ENCODE results near the gene SEPTIN7.

Gene SEPTIN7

DNA sequence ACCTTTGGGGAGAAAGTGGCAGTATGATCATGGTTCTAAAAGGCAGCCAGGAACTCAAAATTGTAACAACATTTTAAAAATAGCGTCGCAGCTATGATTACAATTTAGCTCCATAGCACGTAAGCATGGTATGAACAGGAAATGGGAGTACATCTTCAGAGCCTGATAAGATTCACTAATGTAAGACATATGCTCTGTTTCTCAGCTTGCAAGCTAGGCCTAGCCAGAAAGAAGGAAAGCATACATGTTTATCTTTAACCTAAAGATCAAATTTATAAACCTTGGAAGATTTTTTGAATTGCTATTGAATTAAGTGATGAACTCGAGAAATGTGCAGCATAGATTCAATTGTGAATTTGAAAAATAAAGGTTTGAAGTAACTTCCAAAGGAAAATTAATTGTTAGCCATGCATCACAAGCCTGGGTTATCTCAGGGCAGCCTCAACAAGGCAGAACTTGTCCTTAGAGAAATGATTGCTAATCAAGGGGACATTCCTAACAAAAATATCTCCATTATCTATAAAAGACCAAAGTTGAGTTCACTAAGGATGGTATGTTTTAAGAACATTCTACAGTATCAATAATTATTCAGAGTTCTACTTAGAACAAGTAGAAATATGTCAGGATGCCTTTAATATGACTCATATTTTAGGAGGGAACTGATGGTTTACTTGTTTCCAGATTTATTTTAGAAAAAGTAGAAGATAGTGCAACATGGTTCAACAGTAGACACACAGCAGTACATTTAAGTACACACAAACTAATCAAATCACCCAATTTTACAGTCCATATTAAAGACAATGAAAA, 38.8 kb upstream of the SEPTIN7 start:
- Histone ChIP-seq H3K4me3 (ENCODE audit: insufficient read depth, low read depth, low read length, poor library complexity, severe bottlenecking) (no peak overlapping the region), H3K27ac (ENCODE audit: insufficient read depth, low read length, poor library complexity, severe bottlenecking) (no peak overlapping the region), H3K4me1 (ENCODE audit: control insufficient read depth, insufficient read depth, low read length, poor library complexity, severe bottlenecking) (no peaks in the 10 kb centered on the region), H3K27me3 (replicated peaks; ENCODE audit: control insufficient read depth, insufficient read depth, low read length, poor library complexity, severe bottlenecking) (no peaks in the 10 kb centered on the region), H3K36me3 (ENCODE audit: control insufficient read depth, insufficient read depth, low read length) (no peaks in the 10 kb centered on the region), H3K9me3 (ENCODE audit: control insufficient read depth, low read length) (no peaks in the 10 kb centered on the region)
- no peak for DNase-seq

GRCh38 chr7:35762781-35763180, 38.1 kb upstream of the SEPTIN7 start:
- Histone ChIP-seq H3K27me3 (replicated peaks; ENCODE audit: control insufficient read depth, insufficient read depth, low read length, poor library complexity, severe bottlenecking) (no peaks in the 10 kb centered on the region), H3K9me3 (ENCODE audit: control insufficient read depth, low read length) (no peaks in the 10 kb centered on the region), H3K4me3 (ENCODE audit: insufficient read depth, low read depth, low read length, poor library complexity, severe bottlenecking) (no peak overlapping the region), H3K27ac (ENCODE audit: insufficient read depth, low read length, poor library complexity, severe bottlenecking) (no peak overlapping the region), H3K4me1 (ENCODE audit: control insufficient read depth, insufficient read depth, low read length, poor library complexity, severe bottlenecking) (no peaks in the 10 kb centered on the region), H3K36me3 (ENCODE audit: control insufficient read depth, insufficient read depth, low read length) (no peaks in the 10 kb centered on the region)
- DNase-seq = no peak

DNA sequence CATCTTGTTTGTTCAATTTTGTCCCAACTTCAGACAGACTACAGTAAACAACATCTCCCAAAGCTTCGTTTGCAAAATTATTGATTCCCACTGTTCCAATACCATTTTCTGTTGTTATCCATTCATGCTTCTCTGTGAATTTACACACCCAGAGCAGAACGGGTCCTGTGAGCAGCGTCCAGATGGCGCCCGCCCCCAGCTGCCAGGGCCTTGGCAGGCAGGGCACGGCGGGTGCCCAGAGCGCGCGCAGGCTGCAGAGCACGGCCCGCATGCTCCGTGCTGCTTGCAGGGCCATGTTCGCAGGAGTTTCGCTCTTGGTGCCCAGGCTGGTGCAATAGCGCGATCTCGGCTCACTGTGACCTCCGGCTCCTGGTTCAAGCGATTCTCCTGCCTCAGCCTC, 32.5 kb upstream of the SEPTIN7 start:
- H3K36me3 ChIP-seq (ENCODE audit: control insufficient read depth, insufficient read depth, low read length) = no peaks in the 10 kb centered on the region
- H3K27ac ChIP-seq (ENCODE audit: insufficient read depth, low read length, poor library complexity, severe bottlenecking) = no peak overlapping the region
- no peaks in the 10 kb centered on the region for H3K27me3 ChIP-seq (replicated peaks; ENCODE audit: control insufficient read depth, insufficient read depth, low read length, poor library complexity, severe bottlenecking)
- H3K9me3 ChIP-seq (ENCODE audit: control insufficient read depth, low read length) = no peaks in the 10 kb centered on the region
- no peaks in the 10 kb centered on the region for H3K4me1 ChIP-seq (ENCODE audit: control insufficient read depth, insufficient read depth, low read length, poor library complexity, severe bottlenecking)
- no peak overlapping the region for H3K4me3 ChIP-seq (ENCODE audit: insufficient read depth, low read depth, low read length, poor library complexity, severe bottlenecking)
- DNase-seq = no peak

DNA sequence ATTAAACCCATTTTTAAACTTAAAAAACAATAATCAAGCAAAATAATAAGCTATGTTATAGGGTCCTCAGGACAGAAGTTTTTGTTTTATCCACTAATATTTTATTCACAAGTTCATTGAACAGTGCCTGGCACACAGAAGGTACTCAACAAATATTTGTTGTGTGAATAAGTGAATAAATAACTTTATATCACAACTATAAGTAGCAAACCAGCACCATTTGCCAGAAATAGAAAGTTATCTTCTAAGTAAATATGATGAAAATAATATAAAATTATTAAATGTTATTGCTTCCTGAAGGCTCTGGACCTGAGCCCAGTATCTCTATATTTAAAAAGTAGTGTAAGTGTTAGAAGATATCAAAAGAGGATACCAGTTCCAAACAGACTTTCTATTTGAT, 29.1 kb upstream of the SEPTIN7 start:
- no peak overlapping the region for H3K4me3 ChIP-seq (ENCODE audit: insufficient read depth, low read depth, low read length, poor library complexity, severe bottlenecking)
- H3K9me3 ChIP-seq (ENCODE audit: control insufficient read depth, low read length) = no peaks in the 10 kb centered on the region
- H3K4me1 ChIP-seq (ENCODE audit: control insufficient read depth, insufficient read depth, low read length, poor library complexity, severe bottlenecking) = no peaks in the 10 kb centered on the region
- H3K27ac ChIP-seq (ENCODE audit: insufficient read depth, low read length, poor library complexity, severe bottlenecking) = no peak overlapping the region
- H3K36me3 ChIP-seq (ENCODE audit: control insufficient read depth, insufficient read depth, low read length) = no peaks in the 10 kb centered on the region
- no peak for DNase-seq
- H3K27me3 ChIP-seq (replicated peaks; ENCODE audit: control insufficient read depth, insufficient read depth, low read length, poor library complexity, severe bottlenecking) = no peaks in the 10 kb centered on the region

GRCh38 chr7:35773994-35774393, 26.9 kb upstream of the SEPTIN7 start:
- H3K27ac ChIP-seq (ENCODE audit: insufficient read depth, low read length, poor library complexity, severe bottlenecking) = no peak overlapping the region
- no peaks in the 10 kb centered on the region for H3K4me1 ChIP-seq (ENCODE audit: control insufficient read depth, insufficient read depth, low read length, poor library complexity, severe bottlenecking)
- H3K4me3 ChIP-seq (ENCODE audit: insufficient read depth, low read depth, low read length, poor library complexity, severe bottlenecking) = no peak overlapping the region
- H3K27me3 ChIP-seq (replicated peaks; ENCODE audit: control insufficient read depth, insufficient read depth, low read length, poor library complexity, severe bottlenecking) = no peaks in the 10 kb centered on the region
- H3K36me3 ChIP-seq (ENCODE audit: control insufficient read depth, insufficient read depth, low read length) = no peaks in the 10 kb centered on the region
- H3K9me3 ChIP-seq (ENCODE audit: control insufficient read depth, low read length) = no peaks in the 10 kb centered on the region
- no peak for DNase-seq

- H3K36me3 ChIP-seq (ENCODE audit: control insufficient read depth, insufficient read depth, low read length) = no peaks in the 10 kb centered on the region
- no peak overlapping the region for H3K27ac ChIP-seq (ENCODE audit: insufficient read depth, low read length, poor library complexity, severe bottlenecking)
- H3K27me3 ChIP-seq (replicated peaks; ENCODE audit: control insufficient read depth, insufficient read depth, low read length, poor library complexity, severe bottlenecking) = no peaks in the 10 kb centered on the region
Observed at GRCh38 chr7:35776686-35777085, 24.2 kb upstream of the SEPTIN7 start.

GRCh38 chr7:35777121-35777520, 23.7 kb upstream of the SEPTIN7 start:
- Histone ChIP-seq H3K9me3 (ENCODE audit: control insufficient read depth, low read length) (no peaks in the 10 kb centered on the region), H3K27me3 (replicated peaks; ENCODE audit: control insufficient read depth, insufficient read depth, low read length, poor library complexity, severe bottlenecking) (no peaks in the 10 kb centered on the region), H3K4me3 (ENCODE audit: insufficient read depth, low read depth, low read length, poor library complexity, severe bottlenecking) (no peak overlapping the region), H3K36me3 (ENCODE audit: control insufficient read depth, insufficient read depth, low read length) (no peaks in the 10 kb centered on the region), H3K4me1 (ENCODE audit: control insufficient read depth, insufficient read depth, low read length, poor library complexity, severe bottlenecking) (no peaks in the 10 kb centered on the region), H3K27ac (ENCODE audit: insufficient read depth, low read length, poor library complexity, severe bottlenecking) (no peak overlapping the region)
- no peak for DNase-seq

More at GRCh38 chr7:35776686-35777085, 24.2 kb upstream of the SEPTIN7 start:
- Histone ChIP-seq H3K4me1 (ENCODE audit: control insufficient read depth, insufficient read depth, low read length, poor library complexity, severe bottlenecking) (no peaks in the 10 kb centered on the region), H3K4me3 (ENCODE audit: insufficient read depth, low read depth, low read length, poor library complexity, severe bottlenecking) (no peak overlapping the region), H3K9me3 (ENCODE audit: control insufficient read depth, low read length) (no peaks in the 10 kb centered on the region)
- no peak for DNase-seq

GRCh38 chr7:35780070-35780469, 20.8 kb upstream of the SEPTIN7 start:
- Histone ChIP-seq H3K9me3 (ENCODE audit: control insufficient read depth, low read length) (no peaks in the 10 kb centered on the region), H3K4me3 (ENCODE audit: insufficient read depth, low read depth, low read length, poor library complexity, severe bottlenecking) (no peak overlapping the region), H3K4me1 (ENCODE audit: control insufficient read depth, insufficient read depth, low read length, poor library complexity, severe bottlenecking) (no peaks in the 10 kb centered on the region), H3K36me3 (ENCODE audit: control insufficient read depth, insufficient read depth, low read length) (no peaks in the 10 kb centered on the region), H3K27me3 (replicated peaks; ENCODE audit: control insufficient read depth, insufficient read depth, low read length, poor library complexity, severe bottlenecking) (no peaks in the 10 kb centered on the region), H3K27ac (ENCODE audit: insufficient read depth, low read length, poor library complexity, severe bottlenecking) (no peak overlapping the region)
- no peak for DNase-seq

DNA sequence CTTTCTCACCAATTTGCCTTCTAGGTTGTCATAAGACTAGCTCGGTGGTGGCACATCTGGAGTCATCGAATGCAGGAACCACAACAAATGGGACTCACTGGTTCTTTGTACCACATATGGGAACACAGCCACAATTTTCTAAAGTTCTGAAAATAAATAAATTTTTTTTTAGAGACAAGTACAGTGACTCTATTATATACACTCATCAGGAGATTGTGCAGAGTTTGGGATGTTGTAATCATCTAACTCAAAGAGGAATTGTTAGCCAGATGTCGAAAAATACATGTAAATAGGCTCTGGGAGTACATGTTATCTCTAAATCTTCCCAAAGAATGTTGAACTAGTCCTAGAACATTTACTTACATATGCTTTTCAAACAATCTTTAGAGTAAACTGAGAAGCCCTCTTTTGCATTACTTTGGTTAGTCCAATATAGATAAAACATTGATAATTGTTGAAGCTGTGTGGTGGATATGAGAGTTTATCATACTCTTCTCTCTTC, 19.6 kb upstream of the SEPTIN7 start:
- no peaks in the 10 kb centered on the region for H3K27me3 ChIP-seq (replicated peaks; ENCODE audit: control insufficient read depth, insufficient read depth, low read length, poor library complexity, severe bottlenecking)
- no peak overlapping the region for H3K27ac ChIP-seq (ENCODE audit: insufficient read depth, low read length, poor library complexity, severe bottlenecking)
- DNase-seq = no peak
- H3K4me3 ChIP-seq (ENCODE audit: insufficient read depth, low read depth, low read length, poor library complexity, severe bottlenecking) = no peak overlapping the region
- no peaks in the 10 kb centered on the region for H3K4me1 ChIP-seq (ENCODE audit: control insufficient read depth, insufficient read depth, low read length, poor library complexity, severe bottlenecking)
- H3K36me3 ChIP-seq (ENCODE audit: control insufficient read depth, insufficient read depth, low read length) = no peaks in the 10 kb centered on the region
- H3K9me3 ChIP-seq (ENCODE audit: control insufficient read depth, low read length) = no peaks in the 10 kb centered on the region

DNA sequence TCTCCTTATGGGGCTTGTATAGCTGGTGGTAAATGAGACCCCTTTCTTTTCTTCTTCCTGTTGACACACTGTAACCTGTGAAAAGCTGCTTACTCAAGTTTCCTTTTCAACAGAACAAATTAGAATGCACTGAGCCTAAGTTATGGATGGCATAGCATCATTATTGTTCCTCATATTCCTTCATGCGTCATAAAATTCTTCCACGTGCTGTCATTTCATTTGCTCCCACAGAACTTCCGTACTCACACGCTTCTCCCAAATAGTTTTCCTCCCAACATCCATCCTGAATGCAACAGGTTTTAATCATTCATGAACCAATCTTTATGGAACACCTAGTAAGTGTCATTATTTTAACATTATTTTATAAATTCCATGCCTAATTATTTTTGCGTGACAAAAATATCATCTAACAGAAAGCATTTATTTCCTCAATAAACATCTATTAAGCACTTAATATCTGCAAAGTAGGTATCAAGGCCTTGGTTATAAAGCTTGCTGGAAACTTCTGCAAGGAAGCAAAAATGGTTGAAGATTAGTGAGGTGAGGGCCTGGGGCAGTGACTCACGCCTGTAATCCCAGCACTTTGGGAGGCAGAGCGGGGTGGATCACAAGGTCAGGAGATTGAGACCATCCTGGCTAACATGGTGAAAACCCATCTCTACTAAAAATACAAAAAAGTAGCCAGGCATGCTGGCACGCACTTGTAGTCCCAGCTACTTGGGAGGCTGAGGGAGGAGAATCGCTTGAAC, 18.9 kb upstream of the SEPTIN7 start:
- H3K27ac ChIP-seq (ENCODE audit: insufficient read depth, low read length, poor library complexity, severe bottlenecking) = no peak overlapping the region
- H3K27me3 ChIP-seq (replicated peaks; ENCODE audit: control insufficient read depth, insufficient read depth, low read length, poor library complexity, severe bottlenecking) = no peaks in the 10 kb centered on the region
- no peaks in the 10 kb centered on the region for H3K4me1 ChIP-seq (ENCODE audit: control insufficient read depth, insufficient read depth, low read length, poor library complexity, severe bottlenecking)
- H3K9me3 ChIP-seq (ENCODE audit: control insufficient read depth, low read length) = no peaks in the 10 kb centered on the region
- H3K36me3 ChIP-seq (ENCODE audit: control insufficient read depth, insufficient read depth, low read length) = no peaks in the 10 kb centered on the region
- no peak overlapping the region for H3K4me3 ChIP-seq (ENCODE audit: insufficient read depth, low read depth, low read length, poor library complexity, severe bottlenecking)
- DNase-seq = no peak

All from effector memory CD4-positive, alpha-beta T cell (primary cell).